Heart left ventricle (tissue), 16 donors: Measurements from ENCODE around the gene FGF14. TPM values are rescaled to one million over a fixed set of nuclear protein-coding genes. Genes with fewer than 3 reads are reported as not detected.
A peak's percentile ranks its signal among the peaks of the same experiment; 100 is the strongest.

Experiments used
- ATAC-seq, 4 donors: fragments of 200-7000 bp; cut with Tn5 transposase; one replicate each; pipeline ENCODE4 v1.9.1; 2020 to 2022; ENCODE audit warnings: moderate library complexity in 4 of 4, mild to moderate bottlenecking in 3 of 4, moderate number of reproducible peaks in 1 of 4
- DNase-seq, 5 donors: peaks; one replicate each; pipeline ENCODE4 v3.0.0-alpha.2; 2020
- H3K27ac ChIP-seq, 12 donors: fragments of 200-600 bp; sonication (generic) in 4 of 12; one replicate each; pipeline versions ENCODE4 v1.5.0 to v1.8.0; 2016 to 2022; ENCODE audit warnings: mild to moderate bottlenecking in 2 of 12
- H3K27me3 ChIP-seq, 9 donors: fragments of 200-600 bp; sonication (generic) in 2 of 9; one replicate each; pipeline versions ENCODE4 v1.5.1 to v1.8.0; 2016 to 2022; ENCODE audit warnings: mild to moderate bottlenecking in 3 of 9
- H3K36me3 ChIP-seq, 9 donors: fragments of 200-600 bp; sonication (generic) in 2 of 9; one replicate each; pipeline versions ENCODE4 v1.5.0 to v1.8.0; 2018 to 2022; ENCODE audit warnings: mild to moderate bottlenecking in 2 of 9
- H3K4me1 ChIP-seq, 12 donors: fragments of 200-600 bp; sonication (generic) in 4 of 12; one replicate each; pipeline versions ENCODE4 v1.5.0 to v1.8.0; 2016 to 2022; ENCODE audit warnings: mild to moderate bottlenecking in 3 of 12
- H3K4me3 ChIP-seq, 12 donors: fragments of 200-600 bp; sonication (generic) in 4 of 12; one replicate each; pipeline versions ENCODE4 v1.5.0 to v1.8.0; 2017 to 2022; ENCODE audit warnings: mild to moderate bottlenecking in 9 of 12, moderate library complexity in 4 of 12
- H3K9me3 ChIP-seq, 12 donors: fragments of 200-600 bp; sonication (generic) in 4 of 12; one replicate each; pipeline versions ENCODE4 v1.5.0 to v1.8.0; 2016 to 2022; ENCODE audit warnings: mild to moderate bottlenecking in 1 of 12
- POLR2A ChIP-seq, 2 donors: fragments of 450-650 bp; IDR thresholded peaks; one replicate each; pipeline ENCODE4 v1.6.1; 2017; ENCODE audit warnings: antibody characterized with exemption in 2 of 2, mild to moderate bottlenecking in 2 of 2, moderate library complexity in 2 of 2
- WGBS, 4 donors: extraction: QIAGEN DNeasy Blood & Tissue Kit in 2 of 4; methylation state at CpG; one replicate each; pipeline versions ENCODE4 v1.1.5 to v1.1.7; 2013 to 2018; 5-methylcytosine and 5-hydroxymethylcytosine counted together
- intact Hi-C, 10 donors: fragments of 100-400 bp; cut with DNase I; formaldehyde crosslinking; loops; one replicate each; pipeline versions ENCODE4 v1.11.1 to v1.14.2; 2022
- polyA plus RNA-seq, 2 donors: library from polyadenylated mRNA; stranded (reverse); fragments of 200-250 nt; gene quantifications; one replicate each; pipeline ENCODE4 v1.2.3, GENCODE V29; 2013
- total RNA-seq, 9 donors: library from RNA; depleted of rRNA in 2 of 9; stranded (reverse); fragments of >200 nt in 2 of 9; fragmentation: NEBNext Ultra II Directional in 3 of 9; extraction: Animal tissue kit (Norgen Biotek cat#: 25700) in 3 of 9; gene quantifications; one replicate each; pipeline versions ENCODE4 v1.1.0 to v1.2.4, GENCODE V29; 2016 to 2023
- TF ChIP-seq, protein P1 (sequence below), 12 donors: fragments of 200-600 bp; sonication (generic) in 4 of 12; IDR thresholded peaks; one replicate each; pipeline versions ENCODE4 v1.5.0 to v1.8.0; 2018 to 2022; ENCODE audit warnings: antibody characterized with exemption in 12 of 12, mild to moderate bottlenecking in 5 of 12
- donor health status: ischemic (EF 13 %, LVEDD 7.1; RV severe dilation, severe dysfunction).
- donor health status: healthy with polysubstance abuse.
- donor health status: DM: no; HTN: yes; CAD: no.
- donor health status: DM: no; HTN: no; CAD: no.
- donor health status: ischemic (EF 25% LVEDD 6.9; RV normal size, moderate dysfunction).
- donor health status: ischemic (EF 25% LVEDD 5.7; RV mildly dilated, moderate dysfunction).
- donor health status: healthy.
- donor health status: DM: yes; HTN: yes; CAD: no.
- donor health status: ischemic (EF 35%, LVEDD 5.7; RV mildly dilated, moderate dysfunction).
- donor health status: nonischemic (EF 11% LVEDD 7.7; RV severe dilation, severe dysfunction).
- donor health status: DM: yes; HTN: yes; CAD: no.
- donor health status: PGD.
- donor health status: ischemic (EF 29% LVEDD 5.4; RV normal size, mild dysfunction).
- donor health status: nonischemic (EF 23%, LVEDD 6.1; RV moderate dilation, normal function).

FGF14 gene
- total and polyA plus RNA-seq, 11 donors: 0.14 to 6.3 (median 3.9) TPM

DNA sequence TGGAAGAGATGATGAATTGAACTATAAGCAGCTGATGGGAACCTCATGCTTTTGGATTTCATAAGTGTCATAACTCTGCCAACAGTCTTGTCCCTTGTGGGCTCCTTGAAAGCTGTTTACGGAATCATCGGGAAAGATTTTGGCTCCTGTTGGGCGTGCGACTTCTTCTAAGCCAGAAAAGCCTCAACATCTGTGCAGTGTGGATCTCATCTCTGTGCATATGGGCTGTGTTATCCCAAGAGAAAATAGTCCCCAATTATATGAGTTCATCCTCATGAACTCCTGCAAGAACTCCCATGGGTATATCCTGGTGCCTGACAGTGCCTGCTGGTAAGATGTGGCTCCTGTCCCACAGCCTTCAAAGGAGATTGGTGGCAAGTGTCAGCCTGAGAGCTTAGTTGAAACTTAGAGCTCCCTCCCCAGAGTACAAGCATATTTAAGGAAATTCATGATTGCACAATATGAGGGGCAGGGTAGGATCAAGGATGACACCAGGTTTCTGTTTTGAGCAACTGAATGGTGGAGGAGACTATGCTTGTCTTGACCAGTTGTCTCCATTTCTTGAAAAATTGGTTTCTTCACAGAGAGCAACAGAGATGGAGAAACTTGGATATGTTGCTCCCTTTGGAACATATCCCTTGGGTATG is 705.9 kb downstream of the FGF14 start:
- H3K36me3 ChIP-seq: no peaks in the 10 kb centered on the region
- TF ChIP-seq, protein P1, sequence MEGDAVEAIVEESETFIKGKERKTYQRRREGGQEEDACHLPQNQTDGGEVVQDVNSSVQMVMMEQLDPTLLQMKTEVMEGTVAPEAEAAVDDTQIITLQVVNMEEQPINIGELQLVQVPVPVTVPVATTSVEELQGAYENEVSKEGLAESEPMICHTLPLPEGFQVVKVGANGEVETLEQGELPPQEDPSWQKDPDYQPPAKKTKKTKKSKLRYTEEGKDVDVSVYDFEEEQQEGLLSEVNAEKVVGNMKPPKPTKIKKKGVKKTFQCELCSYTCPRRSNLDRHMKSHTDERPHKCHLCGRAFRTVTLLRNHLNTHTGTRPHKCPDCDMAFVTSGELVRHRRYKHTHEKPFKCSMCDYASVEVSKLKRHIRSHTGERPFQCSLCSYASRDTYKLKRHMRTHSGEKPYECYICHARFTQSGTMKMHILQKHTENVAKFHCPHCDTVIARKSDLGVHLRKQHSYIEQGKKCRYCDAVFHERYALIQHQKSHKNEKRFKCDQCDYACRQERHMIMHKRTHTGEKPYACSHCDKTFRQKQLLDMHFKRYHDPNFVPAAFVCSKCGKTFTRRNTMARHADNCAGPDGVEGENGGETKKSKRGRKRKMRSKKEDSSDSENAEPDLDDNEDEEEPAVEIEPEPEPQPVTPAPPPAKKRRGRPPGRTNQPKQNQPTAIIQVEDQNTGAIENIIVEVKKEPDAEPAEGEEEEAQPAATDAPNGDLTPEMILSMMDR (IDR thresholded peaks at IDR 0.05): no peak
- TF ChIP-seq POLR2A (IDR thresholded peaks at IDR 0.05): no peak
- H3K4me3 ChIP-seq: no peak overlapping the region
- no peaks in the 10 kb centered on the region for H3K27me3 ChIP-seq
- peaks cover 0 to 23% (median 0%) of the 10 kb centered on the region in 12 donors for H3K4me1 ChIP-seq
- DNase-seq: peak in 2 of 5 donors; percentile 32 to 47
- WGBS, 4 donors: 78 to 89% (median 84%) methylated on average over 4 of the region's 4 CpGs
- intact Hi-C loops: loop anchor here in 1 of 10 donors (5.0 kb wide), 1 partner anchor 69 kb away; no protein-coding TSS in a partner anchor
- ATAC-seq: peak in 3 of 4 donors; percentile 35 to 58 (median 55)
- no peaks in the 10 kb centered on the region for H3K9me3 ChIP-seq
- no peak overlapping the region for H3K27ac ChIP-seq

DNA sequence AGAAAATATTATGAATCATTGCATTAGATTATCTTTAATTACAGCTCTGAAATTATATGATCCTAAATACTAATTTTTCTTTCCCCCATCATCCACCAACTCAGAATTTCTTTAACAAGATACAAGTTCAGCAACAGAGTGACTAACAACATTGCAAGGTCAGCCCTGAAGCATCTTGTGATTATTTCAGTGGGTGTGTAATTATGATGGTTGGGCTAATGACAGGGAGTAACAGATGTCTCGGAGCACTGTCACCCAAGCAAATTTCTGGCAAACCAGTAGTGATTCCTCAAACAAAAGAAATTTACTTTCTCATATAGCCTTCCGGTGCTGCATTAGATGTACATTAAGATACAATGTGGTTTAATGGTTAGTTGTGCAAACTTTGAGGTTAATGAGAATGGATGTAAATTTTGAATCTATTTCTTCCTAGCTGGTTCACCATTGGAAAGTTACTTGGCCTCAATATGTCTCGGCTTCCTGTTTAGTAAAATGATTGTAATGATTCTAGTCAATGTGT is 710.4 kb downstream of the FGF14 start:
- DNase-seq: no peak
- H3K4me1 ChIP-seq: peaks cover 0 to 14% (median 0%) of the 10 kb centered on the region in 12 donors
- H3K9me3 ChIP-seq: no peaks in the 10 kb centered on the region
- H3K27ac ChIP-seq: no peak overlapping the region
- no peak overlapping the region for H3K4me3 ChIP-seq
- TF ChIP-seq POLR2A (IDR thresholded peaks at IDR 0.05): no peak
- TF ChIP-seq, protein P1 (IDR thresholded peaks at IDR 0.05): no peak
- H3K36me3 ChIP-seq: no peaks in the 10 kb centered on the region
- intact Hi-C loops: no loop called here
- H3K27me3 ChIP-seq: no peaks in the 10 kb centered on the region
- WGBS, 4 donors: 81 to 91% (median 84%) methylated on average over 3 of the region's 3 CpGs
- ATAC-seq: no peak

DNA sequence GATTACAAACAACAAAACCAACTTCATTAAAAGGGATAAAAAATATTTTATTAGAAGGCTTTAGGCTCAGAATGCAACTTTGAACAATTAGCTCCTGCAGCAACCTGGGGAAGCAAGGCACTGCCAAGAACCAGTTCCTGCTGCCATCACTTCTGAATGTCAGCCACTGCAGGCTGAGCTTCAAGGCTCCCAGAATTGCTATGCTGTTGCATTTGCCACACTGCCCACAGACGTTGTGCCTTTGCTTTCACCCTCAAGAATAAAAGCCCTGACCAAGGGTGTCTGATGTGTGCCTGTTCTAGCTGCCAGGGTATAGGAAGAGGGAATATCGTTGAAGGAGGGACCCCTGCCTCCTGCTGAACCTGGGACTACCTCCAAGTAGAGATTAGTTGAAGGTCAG is 711.0 kb downstream of the FGF14 start:
- Histone ChIP-seq H3K9me3 (no peaks in the 10 kb centered on the region), H3K4me3 (no peak overlapping the region), H3K27me3 (no peaks in the 10 kb centered on the region), H3K36me3 (no peaks in the 10 kb centered on the region), H3K27ac (no peak overlapping the region), H3K4me1 (peaks cover 0 to 9% (median 0%) of the 10 kb centered on the region in 12 donors)
- intact Hi-C loops: no loop called here
- DNase-seq: no peak
- WGBS, 4 donors: 30 to 52% (median 37%) methylated on average over 2 of the region's 2 CpGs
- TF ChIP-seq, protein P1 (IDR thresholded peaks at IDR 0.05): no peak
- no peak for TF ChIP-seq POLR2A (IDR thresholded peaks at IDR 0.05)
- ATAC-seq: no peak

DNA sequence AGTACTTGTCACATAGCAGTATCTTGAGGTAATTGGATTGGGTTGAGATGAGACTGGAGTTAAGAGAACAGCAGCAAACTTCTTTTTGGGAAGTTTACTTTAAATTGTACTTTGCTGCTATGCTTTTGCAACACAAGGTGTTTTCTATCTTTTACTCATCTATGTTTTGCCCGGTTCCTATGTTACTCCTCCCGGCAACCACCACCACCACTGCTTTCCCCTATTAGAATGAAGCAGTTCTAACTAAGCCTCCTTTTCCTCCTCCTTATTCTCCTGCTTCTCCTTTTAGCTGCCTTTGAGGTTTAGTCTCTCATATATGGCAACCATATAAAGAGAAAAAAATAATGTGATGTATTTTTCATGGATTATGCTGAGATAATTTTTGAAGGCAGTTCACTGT is 715.8 kb downstream of the FGF14 start:
- Histone ChIP-seq H3K36me3 (no peaks in the 10 kb centered on the region), H3K27me3 (no peaks in the 10 kb centered on the region), H3K27ac (no peak overlapping the region), H3K4me3 (no peak overlapping the region), H3K4me1 (no peaks in the 10 kb centered on the region), H3K9me3 (no peaks in the 10 kb centered on the region)
- no peak for DNase-seq
- TF ChIP-seq, protein P1 (IDR thresholded peaks at IDR 0.05): no peak
- TF ChIP-seq POLR2A (IDR thresholded peaks at IDR 0.05): no peak
- intact Hi-C loops: no loop called here
- 87 to 92% (median 88%) methylated on average over 2 of the region's 2 CpGs for whole genome bisulfite sequencing, 4 donors
- no peak for ATAC-seq
